RWPE1 (cell line): ENCODE measurements around the gene MROH8.

Experiments
- CTCF ChIA-PET: fragments of 350-600 bp; sonication (Branson Sonifier 250); formaldehyde crosslinking; extraction: SDS; loops from one replicate; lab custom pipeline; 2021; lab: Yijun Ruan, JAX
- POLR2A ChIA-PET: fragments of 400-600 bp; formaldehyde crosslinking; extraction: SDS; loops from one replicate; lab custom pipeline; 2020; ENCODE audit warnings: antibody characterized with exemption; ENCODE audit not compliant: low non-redundant PET; lab: Yijun Ruan, JAX
- DNase-seq: peaks from one replicate; pipeline ENCODE4 v3.0.0; 2012; ENCODE audit warnings: low spot score
- H3K27ac ChIP-seq: fragments of 450-650 bp; 2 replicates; pipeline ENCODE4 v1.5.1; 2017
- CTCF ChIP-seq: fragments of 450-650 bp; conservative IDR thresholded peaks from 2 replicates; pipeline ENCODE4 v1.5.1; 2017; ENCODE audit warnings: low read depth, mild to moderate bottlenecking

Gene MROH8

GRCh38 chr20:37163832-37164554 lies 15.4 kb downstream of the MROH8 start:
- H3K27ac ChIP-seq: no peak overlapping the region
- ChIA-PET CTCF (interaction anchor here (0.6 kb wide), 1 partner anchor 961 kb away, joined by 3 read pairs; no protein-coding TSS in a partner anchor), POLR2A (no interaction called here)
- TF ChIP-seq CTCF: no peak
- DNase-seq: no peak

GRCh38 chr20:37162646-37163045 lies 16.7 kb downstream of the MROH8 start:
- POLR2A ChIA-PET: no interaction called here
- DNase-seq: no peak
- no peak overlapping the region for H3K27ac ChIP-seq
- TF ChIP-seq CTCF: no peak
- CTCF ChIA-PET: interaction anchor here (0.6 kb wide), 1 partner anchor 39 kb away, joined by 3 read pairs; no protein-coding TSS in a partner anchor

- ChIA-PET POLR2A (no interaction called here), CTCF (interaction anchor here (0.6 kb wide), 1 partner anchor 371 kb away, joined by 5 read pairs; no protein-coding TSS in a partner anchor)
- H3K27ac ChIP-seq: no peak overlapping the region
- TF ChIP-seq CTCF: no peak
- DNase-seq: no peak
Observed at GRCh38 chr20:37161830-37162549, 17.4 kb downstream of the MROH8 start.

DNA sequence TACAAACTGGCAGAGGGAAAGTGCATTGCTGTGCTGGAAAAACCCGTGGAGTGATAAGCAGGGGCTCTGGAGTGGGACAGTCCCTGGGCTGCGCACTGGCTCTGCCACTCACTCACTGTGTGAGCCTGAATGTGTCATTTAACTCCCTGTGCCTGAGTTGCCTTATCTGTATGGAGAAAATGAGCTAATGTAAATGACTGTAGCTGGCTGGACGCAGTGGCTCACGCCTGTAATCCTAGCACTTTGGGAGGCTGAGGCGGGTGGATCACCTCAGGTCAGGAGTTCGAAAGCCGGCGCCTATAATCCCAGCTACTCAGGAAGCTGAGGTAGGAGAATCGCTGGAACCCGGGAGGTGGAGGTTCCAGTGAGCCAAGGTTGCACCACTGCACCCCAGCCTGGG lies 18.7 kb downstream of the MROH8 start:
- TF ChIP-seq CTCF: no peak
- no peak overlapping the region for H3K27ac ChIP-seq
- POLR2A ChIA-PET: no interaction called here
- DNase-seq: no peak
- CTCF ChIA-PET: interaction anchor here (0.6 kb wide), 2 partner anchors 19 to 193 kb away, joined by 3 to 7 read pairs; no protein-coding TSS in a partner anchor

- H3K27ac ChIP-seq: no peak overlapping the region
- ChIA-PET CTCF (no interaction called here), POLR2A (no interaction called here)
- no peak for TF ChIP-seq CTCF
- DNase-seq: no peak
Observed at GRCh38 chr20:37158248-37158647, 21.1 kb downstream of the MROH8 start.

- CTCF ChIA-PET: interaction anchor here (0.6 to 0.7 kb wide), 2 partner anchors 28 to 840 kb away, joined by 3 to 4 read pairs; no protein-coding TSS in a partner anchor
- no peak for TF ChIP-seq CTCF
- no peak for DNase-seq
- H3K27ac ChIP-seq: no peak overlapping the region
- POLR2A ChIA-PET: no interaction called here
Observed at GRCh38 chr20:37155987-37156386, 23.4 kb downstream of the MROH8 start.
